HepG2 (cell line): ENCODE results near the gene MYO5B. TPM values are rescaled to one million over a fixed set of nuclear protein-coding genes. Genes with fewer than 3 reads are reported as not detected.

Source experiments
- DMTF1 ChIP-seq: sonication (generic); formaldehyde crosslinking; IDR thresholded peaks from 2 replicates; pipeline ENCODE4 v1.4.0; 2020; ENCODE audit warnings: mild to moderate bottlenecking, missing genetic modification reagents
- FOSL1 ChIP-seq: sonication (generic); formaldehyde crosslinking; IDR thresholded peaks from 2 replicates; pipeline ENCODE4 v1.9.0; 2021; ENCODE audit warnings: missing genetic modification reagents, borderline replicate concordance
- MAX ChIP-seq: IDR thresholded peaks from 2 replicates; pipeline ENCODE4 v1.6.1; 2012; ENCODE audit warnings: inconsistent platforms
- PAXIP1 ChIP-seq: sonication (generic); formaldehyde crosslinking; conservative IDR thresholded peaks from 2 replicates; pipeline ENCODE4 v1.4.0; 2020; ENCODE audit warnings: mild to moderate bottlenecking, missing genetic modification reagents, moderate library complexity
- RNF219 ChIP-seq: sonication (generic); formaldehyde crosslinking; IDR thresholded peaks from 2 replicates; pipeline ENCODE4 v1.5.0; 2020; ENCODE audit warnings: mild to moderate bottlenecking, missing genetic modification reagents
- SOX13 ChIP-seq, 3 experiments: fragments of 450-650 bp in 1 of 3; sonication (generic) in 1 of 3; formaldehyde crosslinking in 1 of 3; IDR thresholded peaks in 2 of 3; conservative IDR thresholded peaks in 1 of 3; 2 replicates each; pipeline versions ENCODE4 v1.5.0 to v1.6.1; 2016 to 2020; ENCODE audit warnings: antibody characterized with exemption in 1 of 3, mild to moderate bottlenecking in 1 of 3, missing compliant biosample characterization in 1 of 3, missing genetic modification reagents in 1 of 3, moderate library complexity in 1 of 3
- STAG1 ChIP-seq: sonication (generic); formaldehyde crosslinking; IDR thresholded peaks from 2 replicates; pipeline ENCODE4 v1.4.0; 2020; ENCODE audit warnings: missing genetic modification reagents
- SUZ12 ChIP-seq: fragments of 150-350 bp; IDR thresholded peaks from 2 replicates; pipeline ENCODE4 v1.6.1; 2014; ENCODE audit warnings: low read depth, low read length
- TFDP1 ChIP-seq: IDR thresholded peaks from 2 replicates; pipeline ENCODE4 v1.6.1; 2016; ENCODE audit warnings: missing compliant biosample characterization, missing genetic modification reagents, borderline replicate concordance
- ZEB1 ChIP-seq: IDR thresholded peaks from 2 replicates; pipeline ENCODE4 v1.6.1; 2012; ENCODE audit warnings: mild to moderate bottlenecking, low read depth, inconsistent platforms; ENCODE audit not compliant: insufficient replicate concordance
- ZIK1 ChIP-seq: sonication (generic); formaldehyde crosslinking; IDR thresholded peaks from 2 replicates; pipeline ENCODE4 v1.5.0; 2020; ENCODE audit warnings: mild to moderate bottlenecking, low read depth, missing genetic modification reagents, borderline replicate concordance
- ZNF546 ChIP-seq: sonication (generic); formaldehyde crosslinking; conservative IDR thresholded peaks from 2 replicates; pipeline ENCODE4 v1.8.1; 2023; ENCODE audit warnings: mild to moderate bottlenecking, missing genetic modification reagents
- ZNF777 ChIP-seq: sonication (generic); formaldehyde crosslinking; IDR thresholded peaks from 2 replicates; pipeline ENCODE4 v1.4.0; 2020; ENCODE audit warnings: missing genetic modification reagents
- ZNF788 ChIP-seq: sonication (generic); formaldehyde crosslinking; IDR thresholded peaks from 2 replicates; pipeline ENCODE4 v1.5.0; 2020; ENCODE audit warnings: mild to moderate bottlenecking, missing genetic modification reagents, borderline replicate concordance
- ZUFSP ChIP-seq: sonication (generic); formaldehyde crosslinking; IDR thresholded peaks from 2 replicates; pipeline ENCODE4 v1.9.0; 2021; ENCODE audit warnings: missing genetic modification reagents, mild to moderate bottlenecking, borderline replicate concordance
- polyA plus RNA-seq, 8 experiments: library from polyadenylated mRNA; depleted of rRNA in 3 of 8; stranded (reverse) in 7 of 8; unstranded in 1 of 8; fragments of >200 nt; fragmentation: Illumina TruSeq in 4 of 8; extraction: Trizol in 4 of 8; gene quantifications; 2 replicates each; pipeline versions ENCODE4 v1.2.1 to v1.2.3, GENCODE V29; 2011 to 2016; ENCODE audit warnings: low read depth in 4 of 8, missing spikeins in 1 of 8, mixed read lengths in 1 of 8; ENCODE audit not compliant: insufficient read depth in 1 of 8
- total RNA-seq, 5 experiments: library from RNA; depleted of rRNA; stranded (reverse); fragments of >200 nt; fragmentation: Illumina TruSeq; extraction: Trizol; gene quantifications; 2 replicates each; pipeline ENCODE4 v1.2.3, GENCODE V29; 2016; ENCODE audit warnings: low read depth in 1 of 5

The MYO5B gene
- total and polyA plus RNA-seq, 2 of the 13 experiments (the other 11 are each of a cell fraction or from before 2014, with no cell fraction given): 13.1 to 24.0 TPM

- TF ChIP-seq PAXIP1 (CRISPR knock-in tag) (0 out of 2 replicates have a peak, but pooled peaks have one; percentile 11), ZIK1 (CRISPR knock-in tag) (no peak), ZEB1 (peak; percentile 71), RNF219 (CRISPR knock-in tag) (no peak), TFDP1 (CRISPR knock-in tag) (peak; percentile 59), ZNF777 (CRISPR knock-in tag) (peak; percentile 62; the same call in 1 of the 2 replicates), DMTF1 (CRISPR knock-in tag) (no peak), FOSL1 (CRISPR knock-in tag) (no peak), ZUFSP (no peak), ZNF788 (CRISPR knock-in tag) (no peak), MAX (peak; percentile 47; the same call in 1 of the 2 replicates), SOX13 (IDR thresholded peaks at IDR 0.05) (no peak), SOX13 (CRISPR knock-in tag; conservative IDR thresholded peaks at IDR 0.05 in 1 of 2, IDR thresholded peaks at IDR 0.05 in 1 of 2) (no peak), SUZ12 (no peak), STAG1 (CRISPR knock-in tag) (peak; percentile 61), ZNF546 (CRISPR knock-in tag) (0 out of 2 replicates have a peak, but pooled peaks have one; percentile 37)
Measured at GRCh38 chr18:50194631-50195532, at the start of gene MYO5B (continued).
